ENCODE measurements around the gene FANCL.

The FANCL gene

GRCh38 chr2:58235170-58235569 is 6.0 kb downstream of the FANCL start:
- Histone ChIP-seq H3K4me3 (ENCODE audit: low read depth, low read length, poor library complexity, severe bottlenecking) (no peak overlapping the region), H3K79me2 (ENCODE audit: insufficient read depth, low read length) (peaks cover 75% of the 10 kb centered on the region), H3K9ac (ENCODE audit: low read length) (no peak overlapping the region), H2AFZ (ENCODE audit: low read length) (no peak overlapping the region), H3K4me2 (ENCODE audit: low read length) (no peak overlapping the region), H3K27ac (ENCODE audit: low read depth, low read length, poor library complexity, severe bottlenecking) (no peak overlapping the region), H3K36me3 (ENCODE audit: insufficient read depth, low read length) (no peaks in the 10 kb centered on the region; the same call in 1 of the 2 replicates), H3K9me3 (ENCODE audit: low read length) (no peaks in the 10 kb centered on the region), H3F3A (ENCODE audit: insufficient read depth, low read length) (no peaks in the 10 kb centered on the region), H3K27me3 (ENCODE audit: insufficient read depth, low read length) (no peaks in the 10 kb centered on the region), H4K20me1 (ENCODE audit: insufficient read depth, low read length) (no peaks in the 10 kb centered on the region), H3K4me1 (ENCODE audit: insufficient read depth, low read length, severe bottlenecking) (peaks cover 27% of the 10 kb centered on the region), H3K9me2 (ENCODE audit: low read depth, low read length) (no peaks in the 10 kb centered on the region)
- TF ChIP-seq, protein P1, sequence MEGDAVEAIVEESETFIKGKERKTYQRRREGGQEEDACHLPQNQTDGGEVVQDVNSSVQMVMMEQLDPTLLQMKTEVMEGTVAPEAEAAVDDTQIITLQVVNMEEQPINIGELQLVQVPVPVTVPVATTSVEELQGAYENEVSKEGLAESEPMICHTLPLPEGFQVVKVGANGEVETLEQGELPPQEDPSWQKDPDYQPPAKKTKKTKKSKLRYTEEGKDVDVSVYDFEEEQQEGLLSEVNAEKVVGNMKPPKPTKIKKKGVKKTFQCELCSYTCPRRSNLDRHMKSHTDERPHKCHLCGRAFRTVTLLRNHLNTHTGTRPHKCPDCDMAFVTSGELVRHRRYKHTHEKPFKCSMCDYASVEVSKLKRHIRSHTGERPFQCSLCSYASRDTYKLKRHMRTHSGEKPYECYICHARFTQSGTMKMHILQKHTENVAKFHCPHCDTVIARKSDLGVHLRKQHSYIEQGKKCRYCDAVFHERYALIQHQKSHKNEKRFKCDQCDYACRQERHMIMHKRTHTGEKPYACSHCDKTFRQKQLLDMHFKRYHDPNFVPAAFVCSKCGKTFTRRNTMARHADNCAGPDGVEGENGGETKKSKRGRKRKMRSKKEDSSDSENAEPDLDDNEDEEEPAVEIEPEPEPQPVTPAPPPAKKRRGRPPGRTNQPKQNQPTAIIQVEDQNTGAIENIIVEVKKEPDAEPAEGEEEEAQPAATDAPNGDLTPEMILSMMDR (IDR thresholded peaks at IDR 0.05; ENCODE audit: low read length) = no peak

- no peaks in the 10 kb centered on the region for H3K4me1 ChIP-seq (ENCODE audit: insufficient read depth, low read length, severe bottlenecking)
- H3K79me2 ChIP-seq (ENCODE audit: insufficient read depth, low read length) = peaks cover 8% of the 10 kb centered on the region
- no peaks in the 10 kb centered on the region for H3K27me3 ChIP-seq (ENCODE audit: insufficient read depth, low read length)
- H3K27ac ChIP-seq (ENCODE audit: low read depth, low read length, poor library complexity, severe bottlenecking) = no peak overlapping the region
- no peak for TF ChIP-seq EZH2 (IDR thresholded peaks at IDR 0.05; ENCODE audit: borderline replicate concordance, low read length)
- TF ChIP-seq, protein P1 (IDR thresholded peaks at IDR 0.05; ENCODE audit: low read length) = no peak
- H3K9ac ChIP-seq (ENCODE audit: low read length) = no peak overlapping the region
- H3F3A ChIP-seq (ENCODE audit: insufficient read depth, low read length) = no peaks in the 10 kb centered on the region
- no peak overlapping the region for H2AFZ ChIP-seq (ENCODE audit: low read length)
- H3K4me2 ChIP-seq (ENCODE audit: low read length) = no peak overlapping the region
- H3K36me3 ChIP-seq (ENCODE audit: insufficient read depth, low read length) = peaks cover 14% of the 10 kb centered on the region; the same call in 1 of the 2 replicates
- no peaks in the 10 kb centered on the region for H3K9me2 ChIP-seq (ENCODE audit: low read depth, low read length)
- H3K9me3 ChIP-seq (ENCODE audit: low read length) = no peaks in the 10 kb centered on the region
- no peaks in the 10 kb centered on the region; the same call in 1 of the 2 replicates for H4K20me1 ChIP-seq (ENCODE audit: insufficient read depth, low read length)
- H3K4me3 ChIP-seq (ENCODE audit: low read depth, low read length, poor library complexity, severe bottlenecking) = no peak overlapping the region
Observed at GRCh38 chr2:58228299-58228698, 12.8 kb downstream of the FANCL start.

GRCh38 chr2:58227171-58227917 is 13.8 kb downstream of the FANCL start:
- no peaks in the 10 kb centered on the region for H3K4me1 ChIP-seq (ENCODE audit: insufficient read depth, low read length, severe bottlenecking)
- H3K36me3 ChIP-seq (ENCODE audit: insufficient read depth, low read length) = peaks cover 14% of the 10 kb centered on the region; the same call in 1 of the 2 replicates
- H3K27me3 ChIP-seq (ENCODE audit: insufficient read depth, low read length) = no peaks in the 10 kb centered on the region
- no peaks in the 10 kb centered on the region; the same call in 1 of the 2 replicates for H4K20me1 ChIP-seq (ENCODE audit: insufficient read depth, low read length)
- no peak overlapping the region for H3K4me2 ChIP-seq (ENCODE audit: low read length)
- no peak overlapping the region for H2AFZ ChIP-seq (ENCODE audit: low read length)
- H3K4me3 ChIP-seq (ENCODE audit: low read depth, low read length, poor library complexity, severe bottlenecking) = no peak overlapping the region
- no peaks in the 10 kb centered on the region for H3F3A ChIP-seq (ENCODE audit: insufficient read depth, low read length)
- no peak overlapping the region for H3K27ac ChIP-seq (ENCODE audit: low read depth, low read length, poor library complexity, severe bottlenecking)
- no peaks in the 10 kb centered on the region for H3K9me3 ChIP-seq (ENCODE audit: low read length)
- TF ChIP-seq, protein P1 (IDR thresholded peaks at IDR 0.05; ENCODE audit: low read length) = no peak
- TF ChIP-seq EZH2 (IDR thresholded peaks at IDR 0.05; ENCODE audit: borderline replicate concordance, low read length) = no peak
- no peaks in the 10 kb centered on the region; the same call in 1 of the 2 replicates for H3K79me2 ChIP-seq (ENCODE audit: insufficient read depth, low read length)
- no peaks in the 10 kb centered on the region for H3K9me2 ChIP-seq (ENCODE audit: low read depth, low read length)
- H3K9ac ChIP-seq (ENCODE audit: low read length) = no peak overlapping the region
